T47D (cell line): ENCODE results near the gene KIAA0232.

ENCODE experiments used
- DNase-seq, 2 experiments: peaks; one replicate each; pipeline versions ENCODE4 v3.0.0 to v3.0.0-alpha.2; 2011 to 2012; ENCODE audit warnings: low read depth in 1 of 2, low spot score in 1 of 2
- JUND ChIP-seq: IDR thresholded peaks from 2 replicates; pipeline ENCODE4 v1.6.1; 2012; ENCODE audit warnings: low read depth
- in situ Hi-C: cut with HindIII; loops from 2 replicates; pipeline ENCODE4 v1.10.0; 2016; ENCODE audit warnings: low sequenced_read_pairs, low pct_unique_long_range_greater_than_20kb

The KIAA0232 gene

DNA sequence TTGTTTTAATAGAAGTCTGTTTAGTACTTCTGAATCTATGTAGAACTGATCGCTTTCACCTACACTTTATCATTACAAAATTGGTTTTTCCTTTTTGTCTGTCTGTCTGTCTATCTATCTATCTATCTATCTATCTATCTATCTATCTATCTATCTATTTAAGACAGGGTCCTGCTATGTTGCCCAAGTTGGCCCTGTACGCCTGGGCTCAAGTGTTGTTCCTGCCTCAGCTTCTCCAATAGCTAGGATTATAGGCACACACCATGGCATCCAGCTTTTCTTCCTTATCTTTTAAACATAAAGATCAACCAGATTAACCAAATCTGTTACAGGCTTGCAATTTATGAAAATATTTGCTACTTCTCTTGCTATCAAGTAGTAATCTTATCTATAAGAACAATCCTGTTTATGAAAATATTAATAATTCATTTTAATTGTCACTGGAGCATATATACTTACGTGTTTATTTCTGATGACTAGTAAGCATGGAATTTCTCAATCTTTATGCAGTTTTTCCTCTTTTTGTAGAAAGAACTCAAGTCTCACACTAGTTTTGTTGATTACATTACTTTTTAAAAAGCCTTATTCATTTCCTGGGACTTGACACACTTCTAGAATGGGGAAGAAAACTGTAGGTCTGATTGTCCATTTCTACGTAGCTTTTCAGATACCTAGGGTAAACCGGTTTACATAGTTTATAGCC is 24.5 kb downstream of the KIAA0232 start:
- TF ChIP-seq JUND, result no peak
- no peak for DNase-seq
- in situ Hi-C loops, result no loop called here

DNA sequence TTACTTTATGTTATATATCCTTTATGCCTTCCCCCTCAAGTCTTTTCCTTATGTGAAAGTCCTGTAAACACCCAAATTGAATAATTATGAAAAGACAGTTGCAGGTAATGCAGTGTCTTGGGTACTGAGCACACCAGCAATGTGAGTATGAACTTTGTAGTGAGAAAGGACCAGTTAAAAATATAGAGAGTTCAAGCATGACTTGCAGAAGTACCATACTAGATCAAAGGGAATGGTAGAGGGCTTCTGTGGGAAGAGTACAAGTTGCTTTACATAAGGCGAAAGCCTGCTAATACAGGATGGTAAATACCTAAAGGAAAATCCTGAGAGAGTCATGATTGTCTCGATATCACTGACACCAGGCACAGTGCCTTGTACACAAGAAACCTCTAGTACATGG is 25.7 kb downstream of the KIAA0232 start:
- in situ Hi-C loops, result no loop called here
- DNase-seq, result no peak
- TF ChIP-seq JUND, result no peak

DNA sequence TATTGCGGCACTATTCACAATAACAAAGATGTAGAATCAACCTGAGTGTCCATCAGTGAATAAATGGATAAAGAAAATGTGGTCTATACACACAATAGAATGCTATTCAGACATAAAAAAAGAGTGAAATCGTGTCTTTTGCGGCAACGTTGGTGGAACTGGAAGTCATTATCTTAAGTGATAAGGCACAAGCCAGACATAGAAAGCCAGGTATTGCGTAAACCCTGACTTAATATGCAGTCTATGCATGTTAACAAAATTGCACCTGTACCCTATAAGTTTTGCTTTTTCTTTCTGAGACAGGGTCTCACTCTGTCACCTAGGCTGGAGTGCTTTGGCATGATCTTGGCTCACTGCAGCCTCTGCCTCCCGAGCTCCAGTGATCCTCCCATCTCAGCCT is 28.6 kb downstream of the KIAA0232 start:
- DNase-seq, result no peak
- in situ Hi-C loops, result no loop called here
- TF ChIP-seq JUND, result no peak

- in situ Hi-C loops, result no loop called here
- DNase-seq, result no peak
- no peak for TF ChIP-seq JUND
These were observed 30.2 kb downstream of the KIAA0232 start for GRCh38 chr4:6812766-6813165.

- in situ Hi-C loops, result no loop called here
- no peak for TF ChIP-seq JUND
These were observed 31.2 kb downstream of the KIAA0232 start for GRCh38 chr4:6813725-6814124.

DNA sequence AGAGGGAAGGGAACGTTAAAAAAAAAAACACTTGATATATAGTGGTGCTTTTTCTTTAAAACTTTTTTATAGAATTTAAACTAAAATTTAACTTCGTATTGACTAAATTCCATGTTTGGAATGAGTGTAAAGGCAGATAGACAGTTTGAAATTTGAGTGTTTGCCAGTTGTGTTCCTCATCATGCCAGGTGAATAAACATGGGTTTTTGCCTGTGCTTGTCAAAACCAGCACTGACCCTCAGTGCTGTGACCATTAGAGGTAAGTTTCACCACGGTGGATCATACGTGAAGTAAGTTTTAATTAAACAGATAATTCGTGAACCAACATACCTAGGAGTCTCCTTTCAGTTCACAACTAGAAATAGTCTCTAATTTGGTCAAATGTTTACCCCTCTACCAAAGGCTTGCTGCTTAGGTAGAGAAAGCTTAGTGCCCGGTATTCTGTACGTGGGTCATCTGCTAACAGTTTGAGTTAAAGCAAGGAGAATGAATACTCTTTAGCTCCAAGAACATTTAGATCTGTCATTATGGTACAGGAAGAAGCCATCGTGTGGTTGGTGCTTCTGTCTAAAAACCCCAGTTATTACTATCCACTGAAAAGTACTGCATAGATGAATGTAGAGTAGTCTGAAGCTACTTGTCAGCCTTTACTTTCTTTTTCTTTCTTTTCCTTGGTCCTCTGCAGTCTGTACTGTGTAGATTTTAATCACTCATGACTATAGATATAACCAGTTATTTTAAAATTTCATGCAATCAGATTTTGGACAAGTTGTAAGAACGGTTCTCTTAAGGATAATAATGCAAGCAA is 32.7 kb downstream of the KIAA0232 start:
- in situ Hi-C loops, result no loop called here
- no peak for DNase-seq
- TF ChIP-seq JUND, result no peak

More at GRCh38 chr4:6813725-6814124, 31.2 kb downstream of the KIAA0232 start:
- DNase-seq, result no peak

DNA sequence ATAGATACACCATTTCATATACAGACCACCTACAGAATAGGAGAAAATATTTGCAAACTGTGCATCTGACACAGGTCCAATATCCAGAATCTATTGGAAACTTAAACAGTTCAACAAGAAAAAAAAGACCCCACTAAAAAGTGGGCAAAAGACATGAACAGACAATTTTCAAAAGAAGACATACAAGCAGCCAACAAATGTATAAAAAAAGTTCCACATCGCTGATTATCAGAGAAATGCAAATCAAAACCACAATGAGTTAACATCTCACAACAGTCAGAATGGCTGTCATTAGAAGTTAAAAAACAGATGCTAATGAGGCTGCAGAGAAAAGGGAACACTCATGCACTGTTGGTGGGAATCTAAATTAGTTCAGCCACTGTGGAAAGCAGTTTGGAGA is 36.8 kb downstream of the KIAA0232 start:
- TF ChIP-seq JUND, result no peak
- no peak for DNase-seq
- in situ Hi-C loops, result no loop called here

- in situ Hi-C loops, result no loop called here
- DNase-seq, result no peak
These were observed 38.2 kb downstream of the KIAA0232 start for GRCh38 chr4:6820695-6821094.

DNA sequence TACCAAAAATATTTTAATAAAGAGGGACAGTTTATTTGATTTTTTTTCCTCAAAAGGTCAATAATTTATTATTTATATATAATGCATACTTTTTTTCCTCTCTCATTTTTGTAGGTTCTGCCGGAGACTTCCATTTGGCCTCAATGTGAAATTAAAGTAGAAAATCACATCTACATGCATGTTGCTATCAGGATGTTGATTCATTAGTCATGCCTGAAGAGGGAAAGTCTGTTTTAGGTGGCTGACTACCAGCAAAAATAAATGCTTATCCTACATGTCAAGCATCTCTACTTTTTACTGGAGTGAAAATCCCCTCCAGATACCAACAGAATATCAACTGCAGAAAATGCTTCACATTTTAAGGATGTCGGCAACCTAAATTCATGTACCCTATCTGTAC is 41.5 kb downstream of the KIAA0232 start:
- in situ Hi-C loops, result no loop called here
- TF ChIP-seq JUND, result no peak
- DNase-seq, result no peak

More at GRCh38 chr4:6820695-6821094, 38.2 kb downstream of the KIAA0232 start:
- no peak for TF ChIP-seq JUND

DNA sequence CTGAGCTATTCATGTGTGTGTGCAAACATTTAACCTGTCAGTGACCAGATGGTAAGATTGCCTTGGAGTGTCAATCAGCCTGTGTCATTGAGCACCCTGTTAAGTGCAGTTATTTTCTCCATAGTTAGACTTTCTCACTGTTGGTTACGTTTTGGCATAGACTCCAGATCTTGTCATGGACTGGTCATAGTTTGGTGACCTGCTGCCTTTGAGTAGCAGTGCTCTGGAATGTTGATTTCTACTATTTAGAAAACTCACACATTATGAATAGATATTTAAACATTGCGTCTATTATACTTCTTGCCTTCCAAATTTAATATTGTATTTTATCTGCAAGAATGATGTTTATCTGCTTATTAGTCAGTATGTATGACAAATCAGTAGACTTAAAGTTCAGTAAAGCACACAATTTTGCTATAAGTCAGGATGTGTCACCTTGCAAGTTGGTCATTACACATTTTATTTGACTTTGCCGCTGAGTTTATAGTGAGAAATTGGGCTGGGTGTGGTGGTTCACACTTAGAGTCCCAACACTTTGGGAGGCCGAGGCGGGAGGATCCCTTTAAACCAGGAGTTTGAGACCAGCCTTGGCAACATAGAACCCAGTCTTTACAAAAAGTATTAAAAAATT is 42.4 kb downstream of the KIAA0232 start:
- no peak for DNase-seq
- TF ChIP-seq JUND, result no peak
- in situ Hi-C loops, result no loop called here

DNA sequence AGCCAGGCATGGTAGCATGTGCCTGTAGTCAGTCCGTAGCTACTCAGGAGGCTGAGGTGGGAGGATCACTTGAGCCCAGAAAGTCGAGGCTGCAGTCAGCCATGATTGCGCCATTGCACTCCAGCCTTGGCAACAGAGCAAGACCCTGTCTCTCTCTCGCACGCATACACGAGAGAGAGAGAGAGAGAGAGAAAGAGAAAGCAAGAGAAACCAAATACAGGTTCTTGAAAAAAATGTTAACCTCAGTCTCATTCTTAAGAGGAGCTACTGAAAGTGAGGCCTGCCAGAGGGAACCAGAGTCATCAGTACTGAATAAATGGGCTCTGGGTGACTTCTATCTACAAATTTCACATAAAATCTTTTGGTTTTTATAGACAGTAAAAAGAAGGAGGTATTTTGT is 42.9 kb downstream of the KIAA0232 start:
- TF ChIP-seq JUND, result no peak
- DNase-seq, result no peak
- in situ Hi-C loops, result no loop called here

DNA sequence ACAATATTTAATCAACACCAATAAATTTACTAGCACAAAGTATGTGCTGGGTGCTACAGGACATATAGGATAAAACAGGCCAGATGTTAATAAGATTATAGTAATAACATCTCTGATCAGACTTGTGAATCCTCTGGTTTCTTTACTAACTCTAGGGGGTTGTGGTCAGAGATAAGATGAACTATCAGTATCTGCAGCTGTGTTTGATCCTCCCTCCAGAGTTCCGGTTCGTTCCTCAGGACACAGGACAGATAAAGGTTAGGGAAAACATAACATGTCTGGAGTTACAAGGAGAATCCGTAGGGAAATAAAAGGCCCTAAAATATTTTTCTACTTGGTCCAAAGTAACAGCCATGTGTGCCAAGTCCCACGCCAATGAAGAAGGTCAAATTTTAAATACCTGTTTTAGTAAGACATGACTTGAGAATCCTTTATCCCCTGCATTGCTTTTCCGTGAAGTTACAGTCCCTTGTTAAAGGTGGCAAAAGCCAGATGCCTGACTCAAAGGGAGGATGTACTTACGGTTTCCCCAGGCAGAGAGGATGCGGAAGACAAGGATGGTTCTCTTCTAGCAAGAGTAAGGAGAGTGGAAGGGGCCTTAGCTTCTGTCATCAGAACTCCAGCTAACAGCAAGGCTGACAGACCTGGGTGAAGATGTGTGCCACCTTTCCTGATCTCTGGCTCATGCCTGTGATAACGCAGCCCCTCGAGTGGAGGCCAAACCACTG is 44.4 kb downstream of the KIAA0232 start:
- DNase-seq, result no peak
- no peak for TF ChIP-seq JUND
- in situ Hi-C loops, result no loop called here

GRCh38 chr4:6829086-6829485 is 46.6 kb downstream of the KIAA0232 start:
- in situ Hi-C loops, result no loop called here
- no peak for TF ChIP-seq JUND
- no peak for DNase-seq
